K562 (cell line): ENCODE measurements around the gene ZNF81. TPM values are rescaled to one million over a fixed set of nuclear protein-coding genes. Genes with fewer than 3 reads are reported as not detected.

ENCODE experiments used
- FOXA1 ChIP-seq: fragments of 450-650 bp; IDR thresholded peaks from 2 replicates; pipeline ENCODE4 v1.6.1; 2016; ENCODE audit warnings: mild to moderate bottlenecking, borderline replicate concordance
- GTF2F1 ChIP-seq: IDR thresholded peaks from 2 replicates; pipeline ENCODE4 v1.6.1; 2011; ENCODE audit warnings: low read depth, low read length, improper control_type of control experiment
- JUNB ChIP-seq: fragments of 450-650 bp; formaldehyde crosslinking; conservative IDR thresholded peaks from 2 replicates; pipeline ENCODE4 v1.4.0; 2020; ENCODE audit warnings: mild to moderate bottlenecking
- MAFK ChIP-seq: IDR thresholded peaks from 2 replicates; pipeline ENCODE4 v1.6.1; 2011; ENCODE audit warnings: low read length, improper control_type of control experiment
- MYNN ChIP-seq, 2 experiments: sonication (generic); formaldehyde crosslinking in 1 of 2; IDR thresholded peaks; 2 replicates each; pipeline versions ENCODE4 v1.5.0 to v1.6.1; 2016 to 2020; ENCODE audit warnings: antibody characterized with exemption in 1 of 2, missing genetic modification reagents in 1 of 2
- RBM22 ChIP-seq: fragments of 200-400 bp; formaldehyde crosslinking; IDR thresholded peaks from 2 replicates; pipeline ENCODE4 v1.6.1; 2018; ENCODE audit warnings: low read length, low read depth; ENCODE audit not compliant: poor library complexity, severe bottlenecking
- SMARCA4 ChIP-seq: fragments of 450-650 bp; IDR thresholded peaks from 2 replicates; pipeline ENCODE4 v1.6.1; 2016
- TAF9B ChIP-seq: fragments of 450-650 bp; IDR thresholded peaks from 2 replicates; pipeline ENCODE4 v1.6.1; 2018; ENCODE audit warnings: mild to moderate bottlenecking; ENCODE audit not compliant: partially characterized antibody
- TRIM24 ChIP-seq, 2 experiments: fragments of 450-650 bp; IDR thresholded peaks; 2 replicates each; pipeline ENCODE4 v1.6.1; 2016
- ZNF133 ChIP-seq: fragments of 250-450 bp; sonication (Bioruptor Pico); IDR thresholded peaks from 2 replicates; pipeline ENCODE4 v1.4.0; 2020; ENCODE audit warnings: mild to moderate bottlenecking
- ZNF253 ChIP-seq: fragments of 250-450 bp; sonication (Bioruptor Pico); conservative IDR thresholded peaks from 2 replicates; pipeline ENCODE4 v1.6.1; 2021; ENCODE audit warnings: mild to moderate bottlenecking
- polyA plus RNA-seq, 8 experiments: library from polyadenylated mRNA; depleted of rRNA in 4 of 8; stranded (reverse) in 5 of 8; unstranded in 3 of 8; fragments of >200 nt; fragmentation: Nextera tagmentation in 2 of 8; fragmentation: Illumina TruSeq in 1 of 8; extraction: Ambion mirVana in 2 of 8; extraction: Trizol in 1 of 8; gene quantifications; 2 replicates each; pipeline versions ENCODE4 v1.2.1 to v1.2.3, GENCODE V29; 2011 to 2014; ENCODE audit warnings: inconsistent platforms in 1 of 8, missing spikeins in 1 of 8
- total RNA-seq, 7 experiments: library from RNA; depleted of rRNA in 6 of 7; stranded (reverse); fragments of >200 nt in 6 of 7; fragmentation: Illumina TruSeq in 2 of 7; extraction: Trizol in 2 of 7; gene quantifications; 2 replicates each; pipeline versions ENCODE4 v1.2.1 to v1.2.3, GENCODE V29; 2011 to 2021; ENCODE audit warnings: low replicate concordance in 1 of 7
- TF ChIP-seq, protein P1 (sequence below): fragments of 450-650 bp; conservative IDR thresholded peaks from 2 replicates; pipeline ENCODE4 v1.6.1; 2016; ENCODE audit warnings: missing genetic modification characterization, low read depth, mild to moderate bottlenecking, missing compliant biosample characterization, moderate library complexity
- TF ChIP-seq, protein P2 (sequence below): fragments of 450-650 bp; IDR thresholded peaks from one replicate; pipeline ENCODE4 v1.6.1; 2018; ENCODE audit warnings: mild to moderate bottlenecking, moderate library complexity; ENCODE audit not compliant: partially characterized antibody
- TF ChIP-seq, protein P3 (sequence below): fragments of 250-450 bp; sonication (Bioruptor Pico); IDR thresholded peaks from 2 replicates; pipeline ENCODE4 v1.4.0; 2020; ENCODE audit warnings: borderline replicate concordance
- TF ChIP-seq, protein P4 (sequence below): sonication (generic); formaldehyde crosslinking; IDR thresholded peaks from 2 replicates; pipeline ENCODE4 v1.8.0; 2022; ENCODE audit warnings: mild to moderate bottlenecking, missing genetic modification reagents
- TF ChIP-seq, protein P5 (sequence below): sonication (generic); formaldehyde crosslinking; IDR thresholded peaks from 2 replicates; pipeline ENCODE4 v1.9.0; 2022; ENCODE audit warnings: mild to moderate bottlenecking, missing genetic modification reagents
- TF ChIP-seq, protein P6 (sequence below): fragments of 450-650 bp; formaldehyde crosslinking; conservative IDR thresholded peaks from 2 replicates; pipeline ENCODE4 v1.4.0; 2022; ENCODE audit warnings: mild to moderate bottlenecking, missing genetic modification characterization

The ZNF81 gene
- total and polyA plus RNA-seq, 9 of the 15 experiments (the other 6 are each of a cell fraction or from before 2014, with no cell fraction given): 2.4 to 9.6 (median 4.9) TPM

DNA sequence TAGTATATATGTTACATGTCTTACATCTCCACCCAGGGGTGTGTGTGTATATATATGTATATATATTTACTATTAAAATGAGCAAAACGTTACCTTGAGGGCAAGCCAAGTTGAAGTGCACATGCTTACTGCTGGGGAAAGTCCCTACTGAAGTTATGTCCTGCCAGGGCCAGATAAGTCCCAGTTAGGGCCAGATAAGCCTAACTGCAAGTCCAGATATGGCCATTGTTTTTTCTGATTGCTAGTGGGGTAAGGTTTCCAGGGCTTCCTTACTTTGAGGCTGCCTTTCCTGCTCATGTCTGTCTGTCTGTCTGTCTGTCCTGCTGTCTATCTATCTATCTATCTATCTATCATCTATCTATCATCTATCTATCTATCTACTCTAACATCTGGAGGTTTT is 19.3 kb upstream of the ZNF81 start (continued):
- no peak for TF ChIP-seq MYNN (IDR thresholded peaks at IDR 0.05)
- no peak for TF ChIP-seq MYNN (CRISPR knock-in tag; IDR thresholded peaks at IDR 0.05)
- TF ChIP-seq, protein P1, sequence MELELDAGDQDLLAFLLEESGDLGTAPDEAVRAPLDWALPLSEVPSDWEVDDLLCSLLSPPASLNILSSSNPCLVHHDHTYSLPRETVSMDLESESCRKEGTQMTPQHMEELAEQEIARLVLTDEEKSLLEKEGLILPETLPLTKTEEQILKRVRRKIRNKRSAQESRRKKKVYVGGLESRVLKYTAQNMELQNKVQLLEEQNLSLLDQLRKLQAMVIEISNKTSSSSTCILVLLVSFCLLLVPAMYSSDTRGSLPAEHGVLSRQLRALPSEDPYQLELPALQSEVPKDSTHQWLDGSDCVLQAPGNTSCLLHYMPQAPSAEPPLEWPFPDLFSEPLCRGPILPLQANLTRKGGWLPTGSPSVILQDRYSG (tag): no peak
- TF ChIP-seq TAF9B: no peak
- TF ChIP-seq, protein P2, sequence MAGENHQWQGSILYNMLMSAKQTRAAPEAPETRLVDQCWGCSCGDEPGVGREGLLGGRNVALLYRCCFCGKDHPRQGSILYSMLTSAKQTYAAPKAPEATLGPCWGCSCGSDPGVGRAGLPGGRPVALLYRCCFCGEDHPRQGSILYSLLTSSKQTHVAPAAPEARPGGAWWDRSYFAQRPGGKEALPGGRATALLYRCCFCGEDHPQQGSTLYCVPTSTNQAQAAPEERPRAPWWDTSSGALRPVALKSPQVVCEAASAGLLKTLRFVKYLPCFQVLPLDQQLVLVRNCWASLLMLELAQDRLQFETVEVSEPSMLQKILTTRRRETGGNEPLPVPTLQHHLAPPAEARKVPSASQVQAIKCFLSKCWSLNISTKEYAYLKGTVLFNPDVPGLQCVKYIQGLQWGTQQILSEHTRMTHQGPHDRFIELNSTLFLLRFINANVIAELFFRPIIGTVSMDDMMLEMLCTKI: no peak
- TF ChIP-seq MAFK: no peak
- TF ChIP-seq, protein P3, sequence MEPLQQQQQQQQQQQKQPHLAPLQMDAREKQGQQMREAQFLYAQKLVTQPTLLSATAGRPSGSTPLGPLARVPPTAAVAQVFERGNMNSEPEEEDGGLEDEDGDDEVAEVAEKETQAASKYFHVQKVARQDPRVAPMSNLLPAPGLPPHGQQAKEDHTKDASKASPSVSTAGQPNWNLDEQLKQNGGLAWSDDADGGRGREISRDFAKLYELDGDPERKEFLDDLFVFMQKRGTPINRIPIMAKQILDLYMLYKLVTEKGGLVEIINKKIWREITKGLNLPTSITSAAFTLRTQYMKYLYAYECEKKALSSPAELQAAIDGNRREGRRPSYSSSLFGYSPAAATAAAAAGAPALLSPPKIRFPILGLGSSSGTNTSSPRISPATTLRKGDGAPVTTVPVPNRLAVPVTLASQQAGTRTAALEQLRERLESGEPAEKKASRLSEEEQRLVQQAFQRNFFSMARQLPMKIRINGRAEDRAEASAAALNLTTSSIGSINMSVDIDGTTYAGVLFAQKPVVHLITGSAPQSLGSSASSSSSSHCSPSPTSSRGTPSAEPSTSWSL: no peak
- no peak for TF ChIP-seq FOXA1
- TF ChIP-seq ZNF253: no peak
- TF ChIP-seq TRIM24 (IDR thresholded peaks at IDR 0.05): peak; percentile 93 to 96
- TF ChIP-seq, protein P4, sequence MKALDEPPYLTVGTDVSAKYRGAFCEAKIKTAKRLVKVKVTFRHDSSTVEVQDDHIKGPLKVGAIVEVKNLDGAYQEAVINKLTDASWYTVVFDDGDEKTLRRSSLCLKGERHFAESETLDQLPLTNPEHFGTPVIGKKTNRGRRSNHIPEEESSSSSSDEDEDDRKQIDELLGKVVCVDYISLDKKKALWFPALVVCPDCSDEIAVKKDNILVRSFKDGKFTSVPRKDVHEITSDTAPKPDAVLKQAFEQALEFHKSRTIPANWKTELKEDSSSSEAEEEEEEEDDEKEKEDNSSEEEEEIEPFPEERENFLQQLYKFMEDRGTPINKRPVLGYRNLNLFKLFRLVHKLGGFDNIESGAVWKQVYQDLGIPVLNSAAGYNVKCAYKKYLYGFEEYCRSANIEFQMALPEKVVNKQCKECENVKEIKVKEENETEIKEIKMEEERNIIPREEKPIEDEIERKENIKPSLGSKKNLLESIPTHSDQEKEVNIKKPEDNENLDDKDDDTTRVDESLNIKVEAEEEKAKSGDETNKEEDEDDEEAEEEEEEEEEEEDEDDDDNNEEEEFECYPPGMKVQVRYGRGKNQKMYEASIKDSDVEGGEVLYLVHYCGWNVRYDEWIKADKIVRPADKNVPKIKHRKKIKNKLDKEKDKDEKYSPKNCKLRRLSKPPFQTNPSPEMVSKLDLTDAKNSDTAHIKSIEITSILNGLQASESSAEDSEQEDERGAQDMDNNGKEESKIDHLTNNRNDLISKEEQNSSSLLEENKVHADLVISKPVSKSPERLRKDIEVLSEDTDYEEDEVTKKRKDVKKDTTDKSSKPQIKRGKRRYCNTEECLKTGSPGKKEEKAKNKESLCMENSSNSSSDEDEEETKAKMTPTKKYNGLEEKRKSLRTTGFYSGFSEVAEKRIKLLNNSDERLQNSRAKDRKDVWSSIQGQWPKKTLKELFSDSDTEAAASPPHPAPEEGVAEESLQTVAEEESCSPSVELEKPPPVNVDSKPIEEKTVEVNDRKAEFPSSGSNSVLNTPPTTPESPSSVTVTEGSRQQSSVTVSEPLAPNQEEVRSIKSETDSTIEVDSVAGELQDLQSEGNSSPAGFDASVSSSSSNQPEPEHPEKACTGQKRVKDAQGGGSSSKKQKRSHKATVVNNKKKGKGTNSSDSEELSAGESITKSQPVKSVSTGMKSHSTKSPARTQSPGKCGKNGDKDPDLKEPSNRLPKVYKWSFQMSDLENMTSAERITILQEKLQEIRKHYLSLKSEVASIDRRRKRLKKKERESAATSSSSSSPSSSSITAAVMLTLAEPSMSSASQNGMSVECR (CRISPR knock-in tag): no peak
- no peak for TF ChIP-seq ZNF133 (CRISPR knock-in tag)
- TF ChIP-seq GTF2F1: no peak
- no peak for TF ChIP-seq JUNB (CRISPR knock-in tag)
- TF ChIP-seq SMARCA4: peak; percentile 94
- no peak for TF ChIP-seq RBM22
- TF ChIP-seq, protein P5, sequence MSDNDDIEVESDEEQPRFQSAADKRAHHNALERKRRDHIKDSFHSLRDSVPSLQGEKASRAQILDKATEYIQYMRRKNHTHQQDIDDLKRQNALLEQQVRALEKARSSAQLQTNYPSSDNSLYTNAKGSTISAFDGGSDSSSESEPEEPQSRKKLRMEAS (CRISPR knock-in tag): no peak
- TF ChIP-seq, protein P6, sequence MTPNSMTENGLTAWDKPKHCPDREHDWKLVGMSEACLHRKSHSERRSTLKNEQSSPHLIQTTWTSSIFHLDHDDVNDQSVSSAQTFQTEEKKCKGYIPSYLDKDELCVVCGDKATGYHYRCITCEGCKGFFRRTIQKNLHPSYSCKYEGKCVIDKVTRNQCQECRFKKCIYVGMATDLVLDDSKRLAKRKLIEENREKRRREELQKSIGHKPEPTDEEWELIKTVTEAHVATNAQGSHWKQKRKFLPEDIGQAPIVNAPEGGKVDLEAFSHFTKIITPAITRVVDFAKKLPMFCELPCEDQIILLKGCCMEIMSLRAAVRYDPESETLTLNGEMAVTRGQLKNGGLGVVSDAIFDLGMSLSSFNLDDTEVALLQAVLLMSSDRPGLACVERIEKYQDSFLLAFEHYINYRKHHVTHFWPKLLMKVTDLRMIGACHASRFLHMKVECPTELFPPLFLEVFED (CRISPR knock-in tag): no peak
